Measurements from ENCODE around the gene HERPUD2. TPM values are rescaled to one million over a fixed set of nuclear protein-coding genes. Genes with fewer than 3 reads are reported as not detected.

Gene HERPUD2
- polyA plus RNA-seq, 1 donor (not counting 4 experiments of a cell fraction or from before 2014, with no cell fraction given) = 43.6 TPM

- H3K9me3 ChIP-seq (ENCODE audit: control insufficient read depth, low read depth, low read length) = no peaks in the 10 kb centered on the region
- no peaks in the 10 kb centered on the region for H3K36me3 ChIP-seq (ENCODE audit: control insufficient read depth in 2 of 2, extremely low read depth in 1 of 2, insufficient read depth in 2 of 2, low read length in 2 of 2)
- no peak for DNase-seq (ENCODE audit: low read depth, low spot score)
- H3K9me1 ChIP-seq (ENCODE audit: control insufficient read depth, extremely low read depth, insufficient read depth, low read length) = no peaks in the 10 kb centered on the region
- H3K79me2 ChIP-seq (ENCODE audit: control insufficient read depth, insufficient read depth, low read length) = no peaks in the 10 kb centered on the region
- no peaks in the 10 kb centered on the region for H4K20me1 ChIP-seq (ENCODE audit: control insufficient read depth, extremely low read depth, insufficient read depth, low read length)
- H3K9ac ChIP-seq (ENCODE audit: control insufficient read depth, extremely low read depth, insufficient read depth, low read length) = no peak overlapping the region
- no peak overlapping the region for H3K4me2 ChIP-seq (ENCODE audit: control insufficient read depth, extremely low read depth, insufficient read depth, low read depth, low read length)
- no peak overlapping the region for H3K4me3 ChIP-seq (ENCODE audit: control insufficient read depth in 2 of 3, extremely low read depth in 1 of 3, insufficient read depth in 2 of 3, low read depth in 1 of 3, low read length in 3 of 3)
- no peak overlapping the region for H3K27ac ChIP-seq (ENCODE audit: control insufficient read depth, insufficient read depth, low read length)
- no peak for FAIRE-seq
- dilution Hi-C loops (cut with MboI; ENCODE audit: extremely low pct_ligation_motif_present, low sequenced_read_pairs) = loop anchor here (25.0 kb wide), 1 partner anchor 95 kb away; the partner anchor contains the start of gene SEPTIN7
- H2AFZ ChIP-seq (ENCODE audit: control insufficient read depth, low read length) = no peak overlapping the region
- H3K27me3 ChIP-seq (ENCODE audit: control insufficient read depth, extremely low read depth, insufficient read depth, low read length) = no peaks in the 10 kb centered on the region
- TF ChIP-seq CTCF (optimal IDR thresholded peaks at IDR 0.05 in 1 of 3, IDR thresholded peaks at IDR 0.05 in 1 of 3, conservative IDR thresholded peaks at IDR 0.05 in 1 of 3; ENCODE audit: extremely low read depth in 1 of 3, insufficient read depth in 2 of 3, low read length in 3 of 3) (no peak), EZH2 (IDR thresholded peaks at IDR 0.05; ENCODE audit: low read length) (no peak)
- no peaks in the 10 kb centered on the region for H3K4me1 ChIP-seq (ENCODE audit: control insufficient read depth, extremely low read depth, insufficient read depth, low read length)
Measured at GRCh38 chr7:35717013-35717412, 22.1 kb upstream of the HERPUD2 start.

DNA sequence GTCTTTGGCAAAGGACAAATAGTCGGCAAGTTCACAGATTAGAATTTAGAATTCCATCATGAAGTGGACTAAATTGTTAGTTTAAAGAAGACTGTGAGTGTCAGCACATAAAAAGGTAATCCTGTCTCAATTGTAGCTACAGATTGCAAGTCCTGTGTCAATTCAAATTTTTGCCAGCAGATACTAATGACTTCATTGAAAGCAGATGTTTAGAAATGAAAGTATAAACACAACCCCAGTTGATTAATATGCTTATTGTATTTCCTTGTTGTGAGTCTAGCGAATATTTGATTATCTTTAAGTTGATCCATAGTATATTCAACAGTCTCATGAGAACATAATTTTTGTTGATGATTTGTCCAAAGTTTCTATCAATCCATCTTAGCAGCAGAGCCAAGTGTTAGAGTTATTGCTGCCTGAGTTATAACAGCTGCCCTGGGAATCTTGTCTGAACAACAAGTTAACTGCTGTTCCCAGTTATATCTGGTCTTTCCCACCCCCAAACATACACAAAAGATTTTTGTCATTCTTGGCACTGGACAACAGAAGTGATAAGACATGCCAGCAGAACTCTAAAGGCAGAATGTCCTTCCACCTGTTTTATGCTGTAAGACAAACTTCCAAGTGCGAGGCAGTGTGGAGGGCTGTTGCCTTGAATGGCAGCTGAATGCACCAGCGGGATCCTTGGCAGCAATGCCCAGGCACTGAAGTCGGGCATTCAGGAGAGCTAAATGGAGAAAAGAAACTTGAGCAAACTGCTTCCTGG, 21.3 kb upstream of the HERPUD2 start:
- TF ChIP-seq CTCF (optimal IDR thresholded peaks at IDR 0.05 in 1 of 3, IDR thresholded peaks at IDR 0.05 in 1 of 3, conservative IDR thresholded peaks at IDR 0.05 in 1 of 3; ENCODE audit: extremely low read depth in 1 of 3, insufficient read depth in 2 of 3, low read length in 3 of 3) = no peak
- no peak for TF ChIP-seq EZH2 (IDR thresholded peaks at IDR 0.05; ENCODE audit: low read length)
- Histone ChIP-seq H3K27ac (ENCODE audit: control insufficient read depth, insufficient read depth, low read length) (no peak overlapping the region), H3K4me2 (ENCODE audit: control insufficient read depth, extremely low read depth, insufficient read depth, low read depth, low read length) (peak overlapping the region; percentile 22)

More for the DNA sequence above, 21.3 kb upstream of the HERPUD2 start:
- Histone ChIP-seq H3K27me3 (ENCODE audit: control insufficient read depth, extremely low read depth, insufficient read depth, low read length) (no peaks in the 10 kb centered on the region), H3K79me2 (ENCODE audit: control insufficient read depth, insufficient read depth, low read length) (no peaks in the 10 kb centered on the region), H3K4me3 (ENCODE audit: control insufficient read depth in 2 of 3, extremely low read depth in 1 of 3, insufficient read depth in 2 of 3, low read depth in 1 of 3, low read length in 3 of 3) (no peak overlapping the region), H2AFZ (ENCODE audit: control insufficient read depth, low read length) (peak overlapping the region; percentile 20), H4K20me1 (ENCODE audit: control insufficient read depth, extremely low read depth, insufficient read depth, low read length) (no peaks in the 10 kb centered on the region), H3K4me1 (ENCODE audit: control insufficient read depth, extremely low read depth, insufficient read depth, low read length) (no peaks in the 10 kb centered on the region), H3K9ac (ENCODE audit: control insufficient read depth, extremely low read depth, insufficient read depth, low read length) (no peak overlapping the region), H3K9me1 (ENCODE audit: control insufficient read depth, extremely low read depth, insufficient read depth, low read length) (no peaks in the 10 kb centered on the region), H3K9me3 (ENCODE audit: control insufficient read depth, low read depth, low read length) (no peaks in the 10 kb centered on the region), H3K36me3 (ENCODE audit: control insufficient read depth in 2 of 2, extremely low read depth in 1 of 2, insufficient read depth in 2 of 2, low read length in 2 of 2) (no peaks in the 10 kb centered on the region)
- no peak for DNase-seq (ENCODE audit: low read depth, low spot score)
- dilution Hi-C loops (cut with MboI; ENCODE audit: extremely low pct_ligation_motif_present, low sequenced_read_pairs) = loop anchor here (25.0 kb wide), 1 partner anchor 96 kb away; the partner anchor contains the start of gene SEPTIN7
- FAIRE-seq = no peak
